Heart right ventricle (tissue), 16 donors: Measurements from ENCODE around the gene KCNMA1. TPM values are rescaled to one million over a fixed set of nuclear protein-coding genes. Genes with fewer than 3 reads are reported as not detected.

Source experiments
- ATAC-seq, 8 donors: fragments of 200-7000 bp; cut with Tn5 transposase; one replicate each; pipeline ENCODE4 v1.9.1; 2020; ENCODE audit warnings: mild to moderate bottlenecking in 8 of 8, moderate library complexity in 8 of 8, moderate number of reproducible peaks in 1 of 8
- DNase-seq, 2 donors: peaks; one replicate each; pipeline ENCODE4 v3.0.0-alpha.2; 2020
- H3K27ac ChIP-seq, 10 donors: fragments of 200-600 bp; sonication (generic) in 2 of 10; one replicate each; pipeline versions ENCODE4 v1.5.0 to v1.8.0; 2020 to 2022; ENCODE audit warnings: mild to moderate bottlenecking in 3 of 10
- H3K27me3 ChIP-seq, 7 donors: fragments of 200-600 bp; one replicate each; pipeline ENCODE4 v1.8.0; 2021 to 2022; ENCODE audit warnings: mild to moderate bottlenecking in 2 of 7
- H3K36me3 ChIP-seq, 9 donors: fragments of 200-600 bp; sonication (generic) in 1 of 9; one replicate each; pipeline versions ENCODE4 v1.5.0 to v1.8.0; 2020 to 2022; ENCODE audit warnings: mild to moderate bottlenecking in 2 of 9
- H3K4me1 ChIP-seq, 9 donors: fragments of 200-600 bp; sonication (generic) in 1 of 9; one replicate each; pipeline versions ENCODE4 v1.5.0 to v1.8.0; 2020 to 2022; ENCODE audit warnings: mild to moderate bottlenecking in 4 of 9
- H3K4me3 ChIP-seq, 10 donors: fragments of 200-600 bp; sonication (generic) in 2 of 10; one replicate each; pipeline versions ENCODE4 v1.5.0 to v1.8.0; 2020 to 2022; ENCODE audit warnings: mild to moderate bottlenecking in 7 of 10, moderate library complexity in 2 of 10
- H3K9me3 ChIP-seq, 11 donors: fragments of 200-600 bp in 10 of 11; sonication (generic) in 2 of 11; one replicate each; pipeline versions ENCODE4 v1.5.0 to v1.8.0; 2013 to 2022; ENCODE audit warnings: mild to moderate bottlenecking in 2 of 11, control low read depth in 1 of 11, moderate library complexity in 1 of 11
- WGBS, 2 donors: extraction: QIAGEN DNeasy Blood & Tissue Kit; methylation state at CpG; one replicate each; pipeline ENCODE4 v1.1.7; 2013; ENCODE audit warnings: inconsistent platforms in 1 of 2; 5-methylcytosine and 5-hydroxymethylcytosine counted together
- intact Hi-C, 10 donors: fragments of 100-400 bp; cut with DNase I; formaldehyde crosslinking; loops; one replicate each; pipeline versions ENCODE4 v1.11.1 to v1.14.2; 2022
- polyA plus RNA-seq, 2 donors: library from polyadenylated mRNA; stranded (reverse); fragments of 200-250 nt; gene quantifications; one replicate each; pipeline ENCODE4 v1.2.3, GENCODE V29; 2013
- total RNA-seq, 10 donors: library from RNA; stranded (reverse); fragmentation: NEBNext Ultra II Directional in 3 of 10; extraction: Animal tissue kit (Norgen Biotek cat#: 25700) in 3 of 10; gene quantifications; one replicate each; pipeline versions ENCODE4 v1.2.1 to v1.2.4, GENCODE V29; 2021 to 2023
- TF ChIP-seq, protein P1 (sequence below), 9 donors: fragments of 200-600 bp; sonication (generic) in 2 of 9; IDR thresholded peaks; one replicate each; pipeline versions ENCODE4 v1.5.0 to v1.8.0; 2021 to 2022; ENCODE audit warnings: antibody characterized with exemption in 9 of 9, mild to moderate bottlenecking in 5 of 9, moderate library complexity in 1 of 9
- donor health status: Arrhythmogenic right ventricular cardiomyopathy.
- donor health status: ischemic (EF 13 %, LVEDD 7.1; RV severe dilation, severe dysfunction).
- donor health status: healthy with polysubstance abuse.
- donor health status: DM: no; HTN: yes; CAD: no.
- donor health status: DM: no; HTN: no; CAD: no.
- donor health status: ischemic (EF 25% LVEDD 6.9; RV normal size, moderate dysfunction).
- donor health status: ischemic (EF 25% LVEDD 5.7; RV mildly dilated, moderate dysfunction).
- donor health status: healthy.
- donor health status: DM: yes; HTN: yes; CAD: no.
- donor health status: Ischemic cardiomyopathy.
- donor health status: ischemic (EF 35%, LVEDD 5.7; RV mildly dilated, moderate dysfunction).
- donor health status: nonischemic (EF 11% LVEDD 7.7; RV severe dilation, severe dysfunction).
- donor health status: DM: yes; HTN: yes; CAD: no.
- donor health status: PGD.
- donor health status: ischemic (EF 29% LVEDD 5.4; RV normal size, mild dysfunction).
- donor health status: nonischemic (EF 23%, LVEDD 6.1; RV moderate dilation, normal function).

The KCNMA1 gene
- total and polyA plus RNA-seq, 12 donors = 0.59 to 5.3 (median 1.6) TPM

DNA sequence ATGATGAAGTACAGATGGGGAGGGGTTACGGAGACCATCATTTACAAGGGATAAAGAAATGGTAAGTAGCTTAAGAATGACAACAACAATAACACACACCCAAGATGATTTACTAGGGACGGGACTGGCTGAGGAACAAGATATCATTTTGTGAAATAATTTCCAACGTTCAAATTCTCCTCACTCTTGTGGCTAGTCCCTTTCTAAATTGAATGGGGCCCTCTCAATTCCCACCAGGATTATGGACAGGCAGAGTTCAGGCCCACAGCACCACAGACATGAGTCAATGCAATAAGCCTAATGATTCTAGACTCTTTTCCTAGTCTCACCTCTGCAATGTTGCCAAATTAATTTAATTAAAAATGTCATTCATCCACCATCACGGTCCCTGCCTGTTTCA is 448.1 kb downstream of the KCNMA1 start:
- no peak for ATAC-seq
- Histone ChIP-seq H3K4me3 (no peak overlapping the region), H3K4me1 (no peaks in the 10 kb centered on the region), H3K36me3 (no peaks in the 10 kb centered on the region), H3K9me3 (no peaks in the 10 kb centered on the region), H3K27me3 (peaks cover 0 to 48% (median 19%) of the 10 kb centered on the region in 7 donors), H3K27ac (no peak overlapping the region)
- DNase-seq = no peak
- 78 to 82% methylated on average over 4 of the region's 4 CpGs for whole genome bisulfite sequencing, 2 donors
- intact Hi-C loops = no loop called here
- TF ChIP-seq, protein P1, sequence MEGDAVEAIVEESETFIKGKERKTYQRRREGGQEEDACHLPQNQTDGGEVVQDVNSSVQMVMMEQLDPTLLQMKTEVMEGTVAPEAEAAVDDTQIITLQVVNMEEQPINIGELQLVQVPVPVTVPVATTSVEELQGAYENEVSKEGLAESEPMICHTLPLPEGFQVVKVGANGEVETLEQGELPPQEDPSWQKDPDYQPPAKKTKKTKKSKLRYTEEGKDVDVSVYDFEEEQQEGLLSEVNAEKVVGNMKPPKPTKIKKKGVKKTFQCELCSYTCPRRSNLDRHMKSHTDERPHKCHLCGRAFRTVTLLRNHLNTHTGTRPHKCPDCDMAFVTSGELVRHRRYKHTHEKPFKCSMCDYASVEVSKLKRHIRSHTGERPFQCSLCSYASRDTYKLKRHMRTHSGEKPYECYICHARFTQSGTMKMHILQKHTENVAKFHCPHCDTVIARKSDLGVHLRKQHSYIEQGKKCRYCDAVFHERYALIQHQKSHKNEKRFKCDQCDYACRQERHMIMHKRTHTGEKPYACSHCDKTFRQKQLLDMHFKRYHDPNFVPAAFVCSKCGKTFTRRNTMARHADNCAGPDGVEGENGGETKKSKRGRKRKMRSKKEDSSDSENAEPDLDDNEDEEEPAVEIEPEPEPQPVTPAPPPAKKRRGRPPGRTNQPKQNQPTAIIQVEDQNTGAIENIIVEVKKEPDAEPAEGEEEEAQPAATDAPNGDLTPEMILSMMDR (IDR thresholded peaks at IDR 0.05) = no peak

DNA sequence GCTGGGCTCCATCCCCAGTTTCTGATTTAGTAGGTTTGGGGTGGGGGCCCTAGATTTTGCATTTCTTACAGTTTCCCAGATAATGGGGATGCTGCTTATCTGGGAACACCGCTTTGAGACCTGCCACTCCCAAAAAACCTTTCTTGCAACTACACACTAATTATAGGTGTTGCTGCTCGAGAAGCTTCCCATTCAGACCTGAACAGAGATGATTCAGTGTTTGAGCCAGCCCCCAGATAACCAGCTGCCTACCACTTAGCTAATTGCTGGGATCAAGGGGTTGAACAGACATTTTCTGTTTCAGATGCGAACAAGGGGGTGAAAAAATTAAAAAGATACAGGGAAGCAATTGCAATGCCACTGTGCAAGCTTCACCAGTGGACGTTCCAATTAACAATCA is 448.5 kb downstream of the KCNMA1 start:
- H3K4me3 ChIP-seq = no peak overlapping the region
- WGBS, 2 donors = 75 to 77% methylated on average over 4 of the region's 4 CpGs
- no peak for ATAC-seq
- no peaks in the 10 kb centered on the region for H3K36me3 ChIP-seq
- H3K27me3 ChIP-seq = peaks cover 0 to 44% (median 18%) of the 10 kb centered on the region in 7 donors
- no peaks in the 10 kb centered on the region for H3K9me3 ChIP-seq
- H3K27ac ChIP-seq = no peak overlapping the region
- no peaks in the 10 kb centered on the region for H3K4me1 ChIP-seq
- intact Hi-C loops = no loop called here
- TF ChIP-seq, protein P1 (IDR thresholded peaks at IDR 0.05) = no peak
- no peak for DNase-seq

DNA sequence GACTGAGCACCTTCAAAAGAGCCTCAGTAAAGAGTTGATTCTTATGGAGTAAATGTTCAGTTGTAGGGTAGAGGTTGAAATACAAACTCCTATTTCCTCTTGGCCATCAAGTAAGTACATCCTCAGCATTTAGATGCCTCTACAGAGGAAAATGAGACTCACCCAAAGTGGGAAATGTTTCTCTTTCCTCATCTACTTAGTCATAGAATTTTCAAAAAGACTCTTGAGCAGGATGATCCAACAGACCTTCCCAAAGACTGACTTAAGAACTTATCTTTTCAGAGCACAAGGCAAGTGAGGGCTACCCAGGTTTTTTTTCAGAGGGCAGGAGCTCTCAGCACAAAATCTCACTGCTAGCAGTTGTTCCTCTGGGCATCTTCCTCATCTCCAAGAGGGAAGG is 449.1 kb downstream of the KCNMA1 start:
- Histone ChIP-seq H3K27me3 (peaks cover 0 to 39% (median 17%) of the 10 kb centered on the region in 7 donors), H3K4me1 (no peaks in the 10 kb centered on the region), H3K27ac (no peak overlapping the region), H3K36me3 (no peaks in the 10 kb centered on the region), H3K4me3 (no peak overlapping the region), H3K9me3 (no peaks in the 10 kb centered on the region)
- TF ChIP-seq, protein P1 (IDR thresholded peaks at IDR 0.05) = no peak
- intact Hi-C loops = no loop called here
- ATAC-seq = no peak
- no peak for DNase-seq

DNA sequence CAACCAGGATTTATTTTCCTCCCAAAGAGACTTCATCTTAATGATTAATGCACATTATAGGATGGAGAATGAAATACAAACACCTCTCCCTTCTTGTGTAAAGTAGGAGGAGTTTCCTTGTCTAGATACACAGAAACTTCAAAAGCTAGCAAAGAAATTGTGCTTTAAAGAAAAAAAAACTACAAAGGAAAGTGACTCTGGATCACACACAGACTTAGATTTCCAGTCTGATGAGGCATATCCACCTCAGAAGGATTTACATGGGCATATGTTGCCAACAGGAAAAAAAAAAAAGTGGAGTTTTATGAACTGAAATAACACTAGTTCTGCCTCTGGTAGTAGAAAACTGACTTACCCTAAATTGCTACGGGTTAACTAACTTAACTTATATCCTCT is 449.6 kb downstream of the KCNMA1 start:
- intact Hi-C loops = no loop called here
- no peak for DNase-seq
- Histone ChIP-seq H3K4me3 (no peak overlapping the region), H3K4me1 (peaks cover 0 to 5% (median 0%) of the 10 kb centered on the region in 9 donors), H3K27me3 (peaks cover 0 to 37% (median 13%) of the 10 kb centered on the region in 7 donors), H3K9me3 (no peaks in the 10 kb centered on the region), H3K36me3 (no peaks in the 10 kb centered on the region), H3K27ac (no peak overlapping the region)
- ATAC-seq = no peak
- TF ChIP-seq, protein P1 (IDR thresholded peaks at IDR 0.05) = no peak
- 88 to 91% methylated on average over 1 of the region's 1 CpG for whole genome bisulfite sequencing, 2 donors
